H9 (cell line): Measurements from ENCODE around the gene PXN. TPM values are rescaled to one million over a fixed set of nuclear protein-coding genes. Genes with fewer than 3 reads are reported as not detected.

ENCODE experiments used
- DNase-seq: peaks from one replicate; pipeline ENCODE4 v3.0.0-alpha.2; 2017
- H2AFZ ChIP-seq: one replicate; pipeline ENCODE4 v1.6.1; 2013; ENCODE audit warnings: mild to moderate bottlenecking, low read length, control low read depth, moderate library complexity
- H2AK5ac ChIP-seq: 2 replicates; pipeline ENCODE4 v1.6.1; 2013; ENCODE audit warnings: low read length, control low read depth, mixed read lengths; ENCODE audit not compliant: insufficient read length
- H2BK120ac ChIP-seq: one replicate; pipeline ENCODE4 v1.6.1; 2013; ENCODE audit warnings: low read depth, mild to moderate bottlenecking, low read length, control low read depth, inconsistent platforms; ENCODE audit not compliant: poor library complexity, severe bottlenecking
- H2BK12ac ChIP-seq: 2 replicates; pipeline ENCODE4 v1.6.1; 2013; ENCODE audit warnings: low read length, control low read depth, mixed read lengths, low read depth; ENCODE audit not compliant: insufficient read length
- H2BK15ac ChIP-seq: 2 replicates; pipeline ENCODE4 v1.6.1; 2013; ENCODE audit warnings: low read depth, low read length, control low read depth
- H2BK20ac ChIP-seq: one replicate; pipeline ENCODE4 v1.6.1; 2013; ENCODE audit warnings: low read depth, mild to moderate bottlenecking, low read length, control low read depth, inconsistent platforms; ENCODE audit not compliant: poor library complexity, severe bottlenecking
- H2BK5ac ChIP-seq: 2 replicates; pipeline ENCODE4 v1.6.1; 2013; ENCODE audit warnings: low read length, control low read depth, mixed read lengths; ENCODE audit not compliant: insufficient read length
- H3K14ac ChIP-seq: 2 replicates; pipeline ENCODE4 v1.6.1; 2013; ENCODE audit warnings: low read length, control low read depth; ENCODE audit not compliant: insufficient read depth
- H3K18ac ChIP-seq: 2 replicates; pipeline ENCODE4 v1.6.1; 2013; ENCODE audit warnings: low read depth, mild to moderate bottlenecking, mixed read lengths, low read length, control low read depth; ENCODE audit not compliant: insufficient read length
- H3K23ac ChIP-seq: 2 replicates; pipeline ENCODE4 v1.6.1; 2013; ENCODE audit warnings: low read length, control low read depth, mixed read lengths, low read depth; ENCODE audit not compliant: insufficient read length
- H3K23me2 ChIP-seq: 2 replicates; pipeline ENCODE4 v1.6.1; 2013; ENCODE audit warnings: low read depth, mild to moderate bottlenecking, mixed read lengths, low read length, control low read depth; ENCODE audit not compliant: insufficient read length, poor library complexity, severe bottlenecking
- H3K27ac ChIP-seq: 2 replicates; pipeline ENCODE4 v1.5.1; 2013; ENCODE audit warnings: low read length, control low read depth, mixed read lengths, low read depth; ENCODE audit not compliant: insufficient read length
- H3K27me3 ChIP-seq: 2 replicates; pipeline ENCODE4 v1.6.1; 2013; ENCODE audit warnings: low read length, control low read depth, inconsistent platforms; ENCODE audit not compliant: insufficient read depth
- H3K4ac ChIP-seq: 2 replicates; pipeline ENCODE4 v1.6.1; 2013; ENCODE audit warnings: low read depth, mild to moderate bottlenecking, control low read depth, inconsistent platforms, low read length, moderate library complexity
- H3K4me1 ChIP-seq: 2 replicates; pipeline ENCODE4 v1.6.1; 2013; ENCODE audit warnings: low read length, control low read depth, inconsistent platforms; ENCODE audit not compliant: insufficient read depth
- H3K4me2 ChIP-seq: 2 replicates; pipeline ENCODE4 v1.6.1; 2013; ENCODE audit warnings: low read length, control low read depth, mixed read lengths; ENCODE audit not compliant: insufficient read length, insufficient read depth
- H3K56ac ChIP-seq: 2 replicates; pipeline ENCODE4 v1.6.1; 2013; ENCODE audit warnings: low read depth, mild to moderate bottlenecking, mixed read lengths, low read length, control low read depth; ENCODE audit not compliant: insufficient read length
- H3K79me1 ChIP-seq: 2 replicates; pipeline ENCODE4 v1.6.1; 2013; ENCODE audit warnings: low read depth, mild to moderate bottlenecking, moderate library complexity, low read length, control low read depth, inconsistent platforms; ENCODE audit not compliant: insufficient read depth, poor library complexity, severe bottlenecking
- H3K79me2 ChIP-seq: 2 replicates; pipeline ENCODE4 v1.6.1; 2013; ENCODE audit warnings: low read length, control low read depth, inconsistent platforms; ENCODE audit not compliant: insufficient read depth
- H3K9ac ChIP-seq: 2 replicates; pipeline ENCODE4 v1.6.1; 2013; ENCODE audit warnings: low read length, control low read depth, mixed read lengths; ENCODE audit not compliant: insufficient read length; ENCODE audit errors: extremely low read depth
- H3K9me3 ChIP-seq: one replicate; pipeline ENCODE4 v1.6.1; 2013; ENCODE audit warnings: low read depth, low read length, inconsistent platforms; ENCODE audit not compliant: control insufficient read depth
- H3T11ph ChIP-seq: one replicate; pipeline ENCODE4 v1.6.1; 2013; ENCODE audit warnings: mild to moderate bottlenecking, low read length, control low read depth, inconsistent platforms
- H4K20me1 ChIP-seq: one replicate; pipeline ENCODE4 v1.6.1; 2013; ENCODE audit not compliant: control insufficient read depth, insufficient read length, insufficient read depth
- H4K5ac ChIP-seq: 2 replicates; pipeline ENCODE4 v1.6.1; 2013; ENCODE audit warnings: low read depth, mild to moderate bottlenecking, mixed read lengths, low read length, control low read depth; ENCODE audit not compliant: insufficient read length
- H4K8ac ChIP-seq: replicated peaks from 2 replicates; pipeline ENCODE4 v1.6.1; 2013; ENCODE audit warnings: low read length, control low read depth, mixed read lengths, low read depth; ENCODE audit not compliant: insufficient read length
- H4K91ac ChIP-seq: 2 replicates; pipeline ENCODE4 v1.6.1; 2013; ENCODE audit warnings: low read depth, mild to moderate bottlenecking, moderate library complexity, mixed read lengths, low read length, control low read depth; ENCODE audit not compliant: insufficient read length
- H3K27ac Mint-ChIP-seq, 3 experiments: 2 replicates in 2 of 3; 3 replicates in 1 of 3; pipeline ENCODE4 v1.8.0; 2020 to 2021; ENCODE audit warnings: mixed read lengths in 3 of 3, mild to moderate bottlenecking in 1 of 3, moderate library complexity in 1 of 3
- H3K27me3 Mint-ChIP-seq: 2 replicates; pipeline ENCODE4 v1.8.0; 2021; ENCODE audit warnings: low read depth, mild to moderate bottlenecking, moderate library complexity, mixed read lengths
- H3K36me3 Mint-ChIP-seq, 3 experiments: 2 replicates in 2 of 3; 3 replicates in 1 of 3; pipeline ENCODE4 v1.8.0; 2020 to 2021; ENCODE audit warnings: low read depth in 3 of 3, mixed read lengths in 3 of 3; ENCODE audit not compliant: insufficient read depth in 1 of 3
- H3K4me1 Mint-ChIP-seq, 2 experiments: 2 replicates each; pipeline ENCODE4 v1.8.0; 2020; ENCODE audit warnings: mixed read lengths in 2 of 2
- H3K4me3 Mint-ChIP-seq, 2 experiments: 2 replicates in 1 of 2; 3 replicates in 1 of 2; pipeline ENCODE4 v1.8.0; 2020 to 2021; ENCODE audit warnings: mild to moderate bottlenecking in 2 of 2, mixed read lengths in 2 of 2, moderate library complexity in 1 of 2
- H3K9me3 Mint-ChIP-seq, 2 experiments: 2 replicates in 1 of 2; 3 replicates in 1 of 2; pipeline ENCODE4 v1.8.0; 2020; ENCODE audit warnings: mild to moderate bottlenecking in 2 of 2, mixed read lengths in 2 of 2, moderate library complexity in 1 of 2
- CTCF ChIP-seq: fragments of 200-600 bp; sonication (generic); conservative IDR thresholded peaks from 3 replicates; pipeline ENCODE4 v1.8.0; 2021; ENCODE audit warnings: antibody characterized with exemption, mild to moderate bottlenecking
- WGBS: extraction: QIAGEN DNeasy Blood & Tissue Kit; methylation state at CpG from one replicate; pipeline ENCODE4 v1.1.7; 2013; ENCODE audit warnings: missing lambda C conversion rate, low lambda C conversion rate, mixed read lengths; ENCODE audit not compliant: insufficient read length; ENCODE audit errors: extremely low coverage; 5-methylcytosine and 5-hydroxymethylcytosine counted together
- total RNA-seq: library from RNA; stranded (reverse); gene quantifications from 2 replicates; pipeline ENCODE4 v1.2.1, GENCODE V29; 2021

Gene PXN
- total RNA-seq, 1 experiment from 2014 or later = 92.8 TPM

- Mint-ChIP-seq H3K36me3 (peaks cover 6 to 15% (median 8%) of the 10 kb centered on the region in 3 experiments), H3K27me3 (no peaks in the 10 kb centered on the region; the same call in none of the 2 replicates), H3K9me3 (peaks cover 14 to 16% of the 10 kb centered on the region in 2 experiments), H3K4me1 (peaks cover 7% of the 10 kb centered on the region in 2 experiments), H3K4me3 (no peak overlapping the region), H3K27ac (no peak overlapping the region)
- no peaks in the 10 kb centered on the region for H3K27me3 ChIP-seq
- H3K4me2 ChIP-seq = no peak overlapping the region
- H3K14ac ChIP-seq = no peak overlapping the region
- no peak overlapping the region for H3K4ac ChIP-seq
- no peak overlapping the region for H2BK15ac ChIP-seq
- whole genome bisulfite sequencing = no CpG with 5 or more reads among the region's 57 CpGs
- H4K5ac ChIP-seq = no peak overlapping the region
- no peak for DNase-seq
- no peaks in the 10 kb centered on the region for H3K79me2 ChIP-seq
- no peaks in the 10 kb centered on the region for H3K79me1 ChIP-seq
- no peak overlapping the region for H2AK5ac ChIP-seq
- no peaks in the 10 kb centered on the region for H3K4me1 ChIP-seq
- no peak overlapping the region for H4K8ac ChIP-seq
- no peak overlapping the region for H3K9ac ChIP-seq
- no peak overlapping the region for H2BK5ac ChIP-seq
- no peak overlapping the region for H3K23ac ChIP-seq
- no peak overlapping the region for H3K18ac ChIP-seq
- no peak overlapping the region for H3K56ac ChIP-seq
- H2BK120ac ChIP-seq = no peak overlapping the region
- H2AFZ ChIP-seq = no peak overlapping the region
- no peak overlapping the region for H3K27ac ChIP-seq
- no peak overlapping the region for H3T11ph ChIP-seq
- no peak overlapping the region for H4K91ac ChIP-seq
- H3K23me2 ChIP-seq = no peaks in the 10 kb centered on the region
- H3K9me3 ChIP-seq = peaks cover 6% of the 10 kb centered on the region
- H2BK12ac ChIP-seq = no peak overlapping the region
- no peaks in the 10 kb centered on the region for H4K20me1 ChIP-seq
- TF ChIP-seq CTCF = no peak
- H2BK20ac ChIP-seq = no peak overlapping the region
These were observed 12.9 kb upstream of the PXN start for GRCh38 chr12:120278137-120279069.
